Naive thymus-derived CD8-positive, alpha-beta T cell (primary cell): Measurements from ENCODE around the gene COQ8B. TPM values are rescaled to one million over a fixed set of nuclear protein-coding genes. Genes with fewer than 3 reads are reported as not detected.

Experiments used
- ATAC-seq, 2 donors: fragments of 150-1000 bp; cut with Tn5 transposase in 1 of 2; sonication (Bioruptor Pico), chemical (Tn5 transposase) in 1 of 2; 1 replicate in 1 of 2; 2 replicates in 1 of 2; pipeline ENCODE4 v1.10.0; 2021; ENCODE audit warnings: mild to moderate bottlenecking in 2 of 2, moderate library complexity in 2 of 2
- POLR2A ChIA-PET: fragments of 350-600 bp; sonication (Branson Sonifier 250); formaldehyde crosslinking; loops from one replicate; lab custom pipeline; 2021; ENCODE audit warnings: antibody characterized with exemption; lab: Charles Lee
- DNase-seq, 10 donors: peaks; one replicate each; pipeline versions ENCODE4 v3.0.0 to v3.0.0-alpha.2; 2020 to 2022
- H3K27ac Mint-ChIP-seq, 10 donors: one replicate each; pipeline ENCODE4 v1.8.0; 2020 to 2022; ENCODE audit warnings: mild to moderate bottlenecking in 10 of 10, mixed read lengths in 10 of 10, moderate library complexity in 4 of 10, inconsistent platforms in 1 of 10
- H3K27me3 Mint-ChIP-seq, 5 donors: one replicate each; pipeline ENCODE4 v1.8.0; 2021 to 2022; ENCODE audit warnings: mixed read lengths in 5 of 5
- H3K36me3 Mint-ChIP-seq, 3 donors: one replicate each; pipeline ENCODE4 v1.8.0; 2020 to 2022; ENCODE audit warnings: mixed read lengths in 3 of 3, mild to moderate bottlenecking in 2 of 3, inconsistent platforms in 1 of 3
- H3K4me1 Mint-ChIP-seq, 4 donors: one replicate each; pipeline ENCODE4 v1.8.0; 2021 to 2022; ENCODE audit warnings: mixed read lengths in 4 of 4
- H3K4me3 Mint-ChIP-seq, 10 donors: one replicate each; pipeline ENCODE4 v1.8.0; 2020 to 2022; ENCODE audit warnings: mild to moderate bottlenecking in 10 of 10, mixed read lengths in 10 of 10, moderate library complexity in 6 of 10, inconsistent platforms in 1 of 10
- H3K9me3 Mint-ChIP-seq, 9 donors: one replicate each; pipeline ENCODE4 v1.8.0; 2020 to 2022; ENCODE audit warnings: mixed read lengths in 9 of 9, mild to moderate bottlenecking in 3 of 9, inconsistent platforms in 1 of 9, moderate library complexity in 1 of 9
- polyA plus RNA-seq, 3 donors: library from polyadenylated mRNA; unstranded; fragments of 300-500 nt; fragmentation: Illumina TruSeq; gene quantifications; one replicate each; pipeline ENCODE4 v1.2.3, GENCODE V29; 2021
- total RNA-seq, 8 experiments: library from RNA in 2 of 8; stranded (reverse) in 2 of 8; gene quantifications; one replicate each; pipeline ENCODE4 v1.2.3 and lab custom pipeline; 2021 to 2026

Gene COQ8B
- total and polyA plus RNA-seq, 5 experiments from 2014 or later: 9.8 to 39.3 (median 14.8) TPM

- Mint-ChIP-seq H3K27ac (no peak overlapping the region), H3K36me3 (peaks cover 0 to 14% (median 0%) of the 10 kb centered on the region in 3 donors), H3K27me3 (no peaks in the 10 kb centered on the region), H3K9me3 (no peaks in the 10 kb centered on the region), H3K4me3 (no peak overlapping the region), H3K4me1 (peaks cover 4 to 7% (median 5%) of the 10 kb centered on the region in 4 donors)
- DNase-seq (peak in 1 of 10 donors; percentile 16), ATAC-seq (no peak)
- POLR2A ChIA-PET: no interaction called here
Measured at GRCh38 chr19:40687525-40688016, 29.1 kb downstream of the COQ8B start.

- Mint-ChIP-seq H3K4me3 (no peak overlapping the region), H3K9me3 (no peaks in the 10 kb centered on the region), H3K4me1 (peaks cover 4 to 7% (median 5%) of the 10 kb centered on the region in 4 donors), H3K27me3 (no peaks in the 10 kb centered on the region), H3K36me3 (peaks cover 0 to 14% (median 0%) of the 10 kb centered on the region in 3 donors), H3K27ac (no peak overlapping the region)
- no peak for DNase-seq
- no peak for ATAC-seq
- POLR2A ChIA-PET: no interaction called here
Measured at GRCh38 chr19:40686882-40687524, 29.7 kb downstream of the COQ8B start.

GRCh38 chr19:40685563-40685962 is 31.1 kb downstream of the COQ8B start:
- peak overlapping the region in 1 of 10 donors; percentile 68 for H3K27ac Mint-ChIP-seq

GRCh38 chr19:40685016-40685526 is 31.6 kb downstream of the COQ8B start:
- H3K27ac Mint-ChIP-seq: peak overlapping the region in 1 of 10 donors; percentile 68
- POLR2A ChIA-PET: no interaction called here
- no peaks in the 10 kb centered on the region for H3K27me3 Mint-ChIP-seq
- peaks cover 0 to 2% (median 0%) of the 10 kb centered on the region in 4 donors for H3K4me1 Mint-ChIP-seq
- peak in 1 of 10 donors; percentile 14 for DNase-seq
- no peak overlapping the region for H3K4me3 Mint-ChIP-seq
- H3K9me3 Mint-ChIP-seq: no peaks in the 10 kb centered on the region
- ATAC-seq: no peak
- H3K36me3 Mint-ChIP-seq: peaks cover 0 to 19% (median 0%) of the 10 kb centered on the region in 3 donors

More at GRCh38 chr19:40685563-40685962, 31.1 kb downstream of the COQ8B start:
- POLR2A ChIA-PET: no interaction called here
- Mint-ChIP-seq H3K27me3 (no peaks in the 10 kb centered on the region), H3K36me3 (peaks cover 0 to 16% (median 0%) of the 10 kb centered on the region in 3 donors), H3K9me3 (no peaks in the 10 kb centered on the region), H3K4me3 (no peak overlapping the region), H3K4me1 (peaks cover 0 to 2% (median under 1%) of the 10 kb centered on the region in 4 donors)
- DNase-seq: peak in 1 of 10 donors; percentile 1
- ATAC-seq: no peak

- Mint-ChIP-seq H3K4me1 (peaks cover 0 to 2% (median 0%) of the 10 kb centered on the region in 4 donors), H3K9me3 (no peaks in the 10 kb centered on the region), H3K36me3 (peaks cover 0 to 23% (median 0%) of the 10 kb centered on the region in 3 donors), H3K27me3 (no peaks in the 10 kb centered on the region), H3K4me3 (no peak overlapping the region), H3K27ac (peak overlapping the region in 1 of 10 donors; percentile 7)
- ATAC-seq (no peak), DNase-seq (peak in 1 of 10 donors; percentile 46)
- POLR2A ChIA-PET: no interaction called here
Measured at GRCh38 chr19:40684280-40684679, 32.4 kb downstream of the COQ8B start.

- no peak overlapping the region for H3K4me3 Mint-ChIP-seq
- H3K36me3 Mint-ChIP-seq: peaks cover 0 to 27% (median 2%) of the 10 kb centered on the region in 3 donors
- no peaks in the 10 kb centered on the region for H3K9me3 Mint-ChIP-seq
- H3K4me1 Mint-ChIP-seq: peaks cover 0 to 2% (median 0%) of the 10 kb centered on the region in 4 donors
- ATAC-seq (no peak), DNase-seq (peak in 1 of 10 donors; percentile 22)
- no peaks in the 10 kb centered on the region for H3K27me3 Mint-ChIP-seq
- POLR2A ChIA-PET: no interaction called here
- H3K27ac Mint-ChIP-seq: no peak overlapping the region
Measured at GRCh38 chr19:40683437-40683836, 33.2 kb downstream of the COQ8B start.

- ATAC-seq (no peak), DNase-seq (peak in 1 of 10 donors; percentile 50)
- Mint-ChIP-seq H3K27ac (no peak overlapping the region), H3K36me3 (peaks cover 0 to 35% (median 9%) of the 10 kb centered on the region in 3 donors), H3K4me3 (no peak overlapping the region), H3K4me1 (peaks cover 0 to 2% (median 0%) of the 10 kb centered on the region in 4 donors), H3K9me3 (no peaks in the 10 kb centered on the region), H3K27me3 (no peaks in the 10 kb centered on the region)
- POLR2A ChIA-PET: interaction anchor here (0.6 kb wide), 1 partner anchor 40 kb away, joined by 3 read pairs; no protein-coding TSS in a partner anchor
Measured at GRCh38 chr19:40682431-40682964, 34.2 kb downstream of the COQ8B start.

- no peaks in the 10 kb centered on the region for H3K27me3 Mint-ChIP-seq
- no peak overlapping the region for H3K4me3 Mint-ChIP-seq
- POLR2A ChIA-PET: no interaction called here
- peak in 1 of 10 donors; percentile 8 for DNase-seq
- no peak overlapping the region for H3K27ac Mint-ChIP-seq
- peaks cover 0 to 2% (median 0%) of the 10 kb centered on the region in 4 donors for H3K4me1 Mint-ChIP-seq
- peaks cover 0 to 37% (median 9%) of the 10 kb centered on the region in 3 donors for H3K36me3 Mint-ChIP-seq
- ATAC-seq: no peak
- H3K9me3 Mint-ChIP-seq: no peaks in the 10 kb centered on the region
Measured at GRCh38 chr19:40681039-40681438, 35.6 kb downstream of the COQ8B start.

GRCh38 chr19:40677156-40677555 is 39.5 kb downstream of the COQ8B start:
- H3K4me3 Mint-ChIP-seq: no peak overlapping the region
- no peaks in the 10 kb centered on the region for H3K27me3 Mint-ChIP-seq
- ATAC-seq (no peak), DNase-seq (no peak)
- no peaks in the 10 kb centered on the region for H3K4me1 Mint-ChIP-seq
- no peaks in the 10 kb centered on the region for H3K9me3 Mint-ChIP-seq
- POLR2A ChIA-PET: no interaction called here
- peaks cover 0 to 26% (median 10%) of the 10 kb centered on the region in 3 donors for H3K36me3 Mint-ChIP-seq
- H3K27ac Mint-ChIP-seq: no peak overlapping the region

- no peak for ATAC-seq
- POLR2A ChIA-PET: no interaction called here
- H3K9me3 Mint-ChIP-seq: peaks cover 0 to 4% (median 2%) of the 10 kb centered on the region in 9 donors
Measured at GRCh38 chr19:40674291-40674690, 42.4 kb downstream of the COQ8B start.

GRCh38 chr19:40673397-40673796 is 43.3 kb downstream of the COQ8B start:
- ATAC-seq (no peak), DNase-seq (no peak)
- POLR2A ChIA-PET: no interaction called here
- no peaks in the 10 kb centered on the region for H3K4me1 Mint-ChIP-seq
- peaks cover 0 to 10% (median 4%) of the 10 kb centered on the region in 9 donors for H3K9me3 Mint-ChIP-seq
- H3K36me3 Mint-ChIP-seq: peaks cover 9 to 32% (median 26%) of the 10 kb centered on the region in 3 donors
- no peaks in the 10 kb centered on the region for H3K27me3 Mint-ChIP-seq
- H3K4me3 Mint-ChIP-seq: no peak overlapping the region
- H3K27ac Mint-ChIP-seq: no peak overlapping the region

More at GRCh38 chr19:40674291-40674690, 42.4 kb downstream of the COQ8B start:
- H3K36me3 Mint-ChIP-seq: peaks cover 4 to 28% (median 19%) of the 10 kb centered on the region in 3 donors
- no peaks in the 10 kb centered on the region for H3K27me3 Mint-ChIP-seq
- H3K4me1 Mint-ChIP-seq: no peaks in the 10 kb centered on the region
- DNase-seq: no peak
- H3K4me3 Mint-ChIP-seq: no peak overlapping the region
- peak overlapping the region in 2 of 10 donors; percentile 38 to 53 for H3K27ac Mint-ChIP-seq

GRCh38 chr19:40672573-40673299 is 44.0 kb downstream of the COQ8B start:
- Mint-ChIP-seq H3K9me3 (peaks cover 0 to 12% (median 4%) of the 10 kb centered on the region in 9 donors), H3K27me3 (no peaks in the 10 kb centered on the region), H3K36me3 (peaks cover 9 to 28% (median 26%) of the 10 kb centered on the region in 3 donors), H3K4me1 (no peaks in the 10 kb centered on the region), H3K4me3 (no peak overlapping the region), H3K27ac (no peak overlapping the region)
- ATAC-seq (no peak), DNase-seq (no peak)
- POLR2A ChIA-PET: no interaction called here
